ENCODE data around the gene SLC7A5.
"Not testable (repeated sequence)": the region's sequence is repeated elsewhere in the genome, so short reads cannot be mapped to it uniquely, and the experiment has no call there.

SLC7A5 gene

DNA sequence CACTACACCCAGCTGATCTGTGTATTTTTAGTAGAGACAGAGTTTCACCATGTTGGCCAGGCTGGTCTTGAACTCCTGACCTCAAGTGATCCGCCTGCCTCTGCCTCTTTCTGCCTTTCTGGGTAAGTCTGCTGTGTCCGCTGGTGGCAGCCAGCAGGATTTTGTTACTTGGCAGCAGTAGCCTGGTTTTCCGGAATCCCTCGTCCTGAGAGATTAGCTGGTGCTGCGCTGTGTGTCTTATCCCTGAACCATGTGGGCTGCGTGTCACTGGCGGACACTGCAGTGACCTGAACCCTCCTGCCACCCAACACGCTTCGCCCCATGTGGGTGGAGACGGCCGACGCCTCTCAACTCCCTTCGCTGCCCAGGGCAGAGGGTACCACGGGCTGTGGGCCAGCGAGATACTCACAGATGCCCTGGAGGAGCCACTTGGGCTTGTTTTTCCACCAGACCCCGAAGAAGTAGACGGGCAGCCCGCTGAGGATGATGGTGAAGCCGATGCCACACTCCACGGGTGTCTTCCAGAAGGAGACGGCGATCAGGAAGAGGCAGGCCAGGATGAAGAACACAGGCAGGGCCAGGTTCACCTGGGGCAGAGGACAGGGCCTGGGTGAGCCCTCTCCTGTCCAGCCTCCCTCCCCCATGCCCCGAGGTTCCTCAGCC, 35.2 kb downstream of the SLC7A5 start:
- DNase-seq (ENCODE audit: low read depth in 3 of 3), result no peak

DNA sequence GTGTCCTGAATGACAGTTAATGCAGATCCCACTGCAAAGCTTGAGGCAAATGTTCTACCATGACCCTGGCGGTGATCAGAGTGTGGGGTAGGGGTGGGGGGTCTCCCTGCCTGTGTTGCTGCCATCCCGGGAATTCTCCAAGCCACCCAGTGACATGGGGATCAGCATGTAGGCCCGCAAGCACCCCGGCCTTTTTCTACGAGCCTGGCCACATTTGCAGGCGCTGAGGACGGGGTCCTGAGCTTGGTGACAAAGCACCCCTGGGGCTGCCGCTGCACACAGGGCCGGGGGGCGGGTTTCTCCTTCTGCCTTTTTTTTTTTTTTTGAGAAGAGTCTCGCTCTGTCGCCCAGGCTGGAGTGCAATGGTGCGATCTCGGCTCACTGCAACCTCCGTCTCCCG, 35.8 kb downstream of the SLC7A5 start:
- DNase-seq (ENCODE audit: low read depth in 3 of 3), result no peak

DNA sequence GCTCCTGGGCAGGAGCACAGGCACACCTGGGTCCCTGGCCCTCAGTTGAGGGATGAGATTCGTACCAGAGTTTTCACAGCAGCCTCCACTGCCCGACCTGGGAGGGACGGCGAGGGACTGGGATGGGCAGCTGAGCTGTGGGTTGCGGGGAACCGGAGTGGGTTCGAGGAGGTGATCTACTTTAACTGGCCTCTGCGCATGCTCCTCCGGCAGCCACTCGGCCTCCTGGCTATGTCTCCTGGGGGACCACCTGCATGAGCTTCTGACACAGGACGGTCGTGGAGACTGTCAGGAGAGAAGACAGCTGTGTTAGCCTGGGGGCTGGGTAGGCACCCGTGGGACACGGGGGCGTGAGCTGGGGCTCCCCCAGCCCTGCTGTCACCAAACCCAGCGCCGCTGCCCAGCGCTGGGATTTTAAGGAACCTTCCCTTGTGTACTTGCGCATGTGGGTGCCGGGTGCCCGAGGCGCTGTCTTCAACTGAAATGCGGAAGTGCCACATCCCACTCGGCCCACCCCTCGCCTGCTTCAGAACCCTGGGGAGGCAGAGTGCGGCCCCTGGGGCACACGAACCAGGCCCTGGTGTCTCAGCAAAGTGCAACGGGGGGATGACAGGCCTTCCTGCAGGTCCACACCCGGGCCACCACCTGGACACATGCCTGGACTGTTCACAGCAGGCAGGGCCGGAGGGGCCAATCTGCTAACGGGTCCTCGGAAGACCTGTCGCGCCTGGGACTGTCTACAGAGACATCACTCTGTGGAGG, 36.4 kb downstream of the SLC7A5 start:
- DNase-seq (ENCODE audit: low read depth in 3 of 3), result no peak

DNA sequence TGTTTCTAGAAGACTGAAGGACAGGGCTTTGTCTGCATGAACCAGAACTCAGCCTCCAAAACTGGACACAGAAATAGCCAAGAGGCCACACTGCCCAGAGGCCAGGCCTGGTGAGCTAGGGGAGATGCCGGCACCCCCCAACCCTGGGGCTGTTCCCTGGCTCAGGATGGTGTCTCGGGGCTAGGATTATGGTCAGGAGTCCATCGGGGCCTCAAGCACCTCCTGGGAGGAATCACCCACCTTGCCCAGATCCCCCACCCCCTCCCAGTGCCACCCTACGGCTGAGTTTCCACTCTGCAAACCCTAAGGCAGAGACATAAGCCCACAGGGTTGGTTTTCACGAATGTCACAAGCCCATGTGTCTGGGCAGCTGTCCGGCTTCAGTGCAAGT, 37.2 kb downstream of the SLC7A5 start:
- DNase-seq (ENCODE audit: low read depth in 3 of 3), result no peak

DNA sequence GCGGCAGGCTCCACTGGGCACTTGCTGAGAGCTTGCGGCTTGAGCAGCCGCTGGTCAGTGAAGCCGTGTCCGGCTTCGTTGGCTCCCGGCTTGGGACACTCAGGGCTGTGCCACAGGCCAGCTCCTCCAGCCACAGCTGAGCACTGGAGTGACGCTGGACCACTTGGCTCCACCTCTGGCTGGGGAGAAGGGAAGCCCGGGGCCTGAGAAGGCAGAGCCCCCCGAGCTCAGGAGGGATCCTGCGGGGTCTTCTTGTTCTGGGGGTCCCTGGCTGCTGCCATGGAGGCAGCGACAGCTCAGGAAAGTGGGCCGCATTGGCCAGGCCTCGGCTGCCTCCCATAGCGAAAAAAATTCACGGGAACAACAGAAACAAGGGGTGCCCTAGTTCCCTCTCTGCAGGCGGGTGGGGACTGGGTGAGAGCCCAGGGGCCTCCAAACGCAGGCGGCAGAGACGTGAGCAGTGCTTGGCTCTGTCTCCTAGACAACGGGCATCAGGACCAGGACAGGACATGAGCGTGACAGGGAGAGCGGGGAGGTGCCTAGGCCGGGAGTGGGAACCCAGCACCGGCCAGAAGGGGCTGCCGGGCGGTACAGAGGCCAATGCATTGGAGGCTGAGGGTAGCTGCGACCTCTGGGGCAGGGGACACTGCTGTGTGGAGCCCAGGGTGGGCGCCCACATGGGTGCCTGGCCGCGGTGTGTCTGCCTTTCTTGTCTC, 37.7 kb downstream of the SLC7A5 start:
- no peak for DNase-seq (ENCODE audit: low read depth in 3 of 3)

DNA sequence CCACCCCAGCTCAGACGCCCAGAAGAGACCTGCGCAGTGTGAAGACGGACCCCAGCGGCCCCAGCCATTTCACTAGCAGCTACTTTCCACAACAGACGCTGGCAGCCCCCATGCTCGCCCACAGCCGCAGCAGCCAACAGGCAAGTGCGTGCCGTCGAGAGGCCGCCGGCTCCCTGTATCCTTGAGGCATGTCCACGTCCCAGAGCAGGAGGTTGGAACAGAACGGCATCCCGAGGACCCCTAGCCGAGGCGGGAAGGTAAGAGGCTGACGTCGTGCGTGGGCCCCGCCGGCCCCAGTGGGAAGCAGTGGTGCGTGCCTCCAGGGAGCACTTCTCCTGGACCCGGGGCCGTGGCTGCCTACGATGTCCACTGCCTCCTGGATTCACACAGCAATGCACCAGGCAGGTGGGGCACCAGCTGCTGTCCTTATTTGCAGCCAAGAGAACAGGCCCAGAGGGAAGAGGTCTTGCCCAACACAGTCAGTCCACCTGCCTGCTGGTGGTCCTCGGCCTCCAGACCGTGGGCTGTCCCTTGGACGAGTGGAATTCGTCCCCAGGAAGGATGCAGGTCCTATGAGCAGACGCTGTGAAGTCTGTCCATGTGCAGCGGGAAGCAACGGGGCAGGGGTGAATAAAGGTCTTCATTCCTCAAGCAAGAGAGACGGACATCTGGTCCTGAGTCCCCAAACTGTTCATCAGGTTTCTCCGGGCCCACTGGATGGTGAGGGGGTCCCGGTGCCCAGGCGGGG, 38.5 kb downstream of the SLC7A5 start:
- no peak for DNase-seq (ENCODE audit: low read depth in 3 of 3)

DNA sequence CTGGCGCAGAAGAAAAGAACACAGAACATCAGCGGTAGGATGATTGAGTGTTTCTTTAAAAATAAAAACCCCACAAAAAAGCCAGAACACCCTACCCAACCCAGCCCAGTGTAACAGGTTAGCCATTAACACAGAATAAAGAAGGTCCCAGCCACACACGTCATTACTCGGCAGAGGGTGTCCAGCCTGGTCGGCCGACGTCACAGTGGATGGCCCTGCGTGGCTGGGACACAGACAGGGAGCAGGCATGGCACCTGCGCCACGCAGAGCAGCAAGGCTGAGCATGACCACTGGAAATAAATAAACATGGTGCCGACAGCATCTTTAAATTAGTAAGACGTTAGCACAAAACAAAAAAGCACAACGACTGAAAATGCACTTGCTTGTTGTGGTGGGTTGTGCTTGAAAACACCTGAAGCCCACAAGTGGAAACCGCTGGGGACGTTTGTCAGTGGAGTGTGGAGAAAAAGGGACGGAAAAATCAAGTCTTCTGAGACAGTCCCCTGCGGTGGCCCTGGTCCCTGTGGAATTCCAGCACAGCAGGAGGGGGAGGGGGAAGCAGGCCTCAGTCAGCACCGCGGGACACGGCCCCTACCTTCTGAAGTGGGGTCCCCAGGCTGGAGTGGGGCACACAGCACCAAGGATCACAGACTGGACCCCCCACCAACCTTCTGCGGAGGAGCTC, 39.2 kb downstream of the SLC7A5 start:
- DNase-seq (ENCODE audit: low read depth in 3 of 3), result no peak

DNA sequence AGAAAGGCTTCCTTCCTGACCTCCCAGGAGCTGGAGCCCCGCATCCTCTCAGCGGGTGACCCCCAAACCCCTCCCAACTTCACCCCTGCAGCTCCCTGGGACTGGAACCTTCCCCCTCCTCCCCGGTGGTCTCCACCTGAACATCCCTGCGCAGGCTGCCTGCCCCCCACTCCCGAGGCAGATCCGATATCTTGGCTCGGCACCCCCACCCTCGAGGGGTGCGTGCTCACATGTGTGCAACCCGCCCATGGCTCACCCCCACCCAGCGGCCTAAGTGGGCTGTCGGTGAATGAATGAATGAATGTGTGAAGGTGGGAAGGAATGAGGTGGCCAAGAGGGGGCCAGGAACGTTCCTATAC, 39.7 kb downstream of the SLC7A5 start:
- DNase-seq (ENCODE audit: low read depth in 3 of 3), result no peak

DNA sequence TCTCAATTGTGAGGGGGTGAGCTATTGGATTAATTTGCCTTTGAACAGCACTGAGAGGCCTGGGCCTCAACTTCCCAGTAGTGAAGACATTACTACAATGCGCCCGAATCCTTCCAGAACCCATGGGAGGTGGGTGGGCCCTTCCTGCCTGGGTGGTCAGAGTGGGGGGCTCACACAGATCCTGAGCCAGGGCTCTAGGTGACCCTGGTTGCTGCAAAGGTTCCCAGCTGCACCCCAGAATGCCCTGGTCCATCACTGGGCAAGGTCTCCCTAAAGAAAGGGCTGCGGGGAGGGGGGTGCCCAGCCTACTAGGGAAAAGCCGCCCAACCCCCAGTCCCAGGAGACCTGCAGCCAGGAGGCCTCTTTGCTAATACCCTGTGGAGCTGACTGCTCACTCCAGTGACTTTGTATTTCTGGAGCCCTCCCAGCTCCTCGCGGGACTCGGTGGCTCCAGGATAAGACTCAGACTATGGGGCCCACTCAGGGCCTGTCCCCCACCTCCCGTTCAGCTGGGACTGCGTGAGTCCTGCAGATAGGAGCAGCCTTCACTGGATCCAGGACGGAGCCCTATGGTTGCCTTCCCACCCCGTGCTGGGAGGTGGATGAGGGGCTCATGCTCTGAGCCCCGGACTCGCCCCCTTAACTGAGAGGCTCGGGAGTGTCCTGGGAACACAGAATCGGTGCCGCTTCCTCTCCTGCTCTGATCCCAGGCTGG, 40.2 kb downstream of the SLC7A5 start:
- DNase-seq (ENCODE audit: low read depth in 3 of 3), result no peak

DNA sequence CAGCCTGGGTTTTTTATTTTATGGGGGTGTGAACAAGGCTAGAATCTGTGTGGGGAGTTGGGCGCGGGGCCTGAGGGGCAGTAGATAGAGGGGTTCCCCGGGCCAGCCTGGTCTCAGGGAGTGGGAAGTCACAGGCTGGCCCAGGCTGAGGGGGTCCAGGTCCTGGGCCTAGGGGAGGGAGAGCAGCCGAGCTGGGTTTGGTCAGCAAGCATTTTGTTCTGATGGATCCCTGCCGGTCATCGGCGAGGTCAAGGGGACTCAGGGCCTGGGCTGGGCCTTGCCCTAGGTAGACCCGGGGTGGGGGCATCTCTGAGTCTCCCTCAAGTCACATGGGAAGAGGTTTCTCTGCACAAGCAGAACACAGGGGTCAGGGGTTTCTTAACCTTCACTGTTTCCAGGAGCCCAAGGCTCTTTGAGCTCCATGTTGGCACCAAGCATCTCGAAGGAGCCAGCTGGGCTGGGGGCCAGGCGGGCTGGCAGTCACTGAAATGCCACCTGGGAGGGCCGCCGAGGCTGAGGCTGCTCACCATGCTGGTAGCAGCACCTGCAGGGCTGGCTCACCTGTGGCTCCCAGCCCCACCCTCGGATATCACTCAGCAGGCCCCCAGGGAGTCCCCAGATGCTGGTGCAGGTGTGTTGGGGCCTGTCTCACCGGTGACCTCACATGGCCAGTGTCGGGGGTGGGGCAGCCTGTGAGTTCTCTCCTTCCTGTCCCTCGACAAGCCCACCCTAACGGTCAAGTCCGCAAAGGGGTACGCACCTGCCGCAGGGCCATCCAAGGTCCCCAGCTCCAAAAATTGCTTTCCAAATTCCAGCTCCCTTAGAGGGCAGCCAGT, 41.0 kb downstream of the SLC7A5 start:
- DNase-seq (ENCODE audit: low read depth in 3 of 3), result no peak

DNA sequence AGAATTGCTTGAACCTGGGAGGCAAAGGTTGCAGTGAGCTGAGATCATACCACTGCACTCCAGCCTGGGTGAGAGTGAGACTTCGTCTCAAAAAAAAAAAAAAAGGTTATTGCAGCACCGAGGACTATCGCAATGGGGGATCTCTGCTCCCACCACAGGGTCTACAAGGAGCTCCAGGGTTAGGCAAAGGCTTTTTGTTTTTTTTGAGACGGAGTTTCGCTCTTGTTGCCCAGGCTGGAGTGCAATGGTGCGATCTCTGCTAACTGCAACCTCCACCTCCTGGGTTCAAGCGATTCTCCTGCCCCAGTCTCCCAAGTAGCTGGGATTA, 41.8 kb downstream of the SLC7A5 start:
- not testable (repeated sequence) for DNase-seq (ENCODE audit: low read depth in 3 of 3)

DNA sequence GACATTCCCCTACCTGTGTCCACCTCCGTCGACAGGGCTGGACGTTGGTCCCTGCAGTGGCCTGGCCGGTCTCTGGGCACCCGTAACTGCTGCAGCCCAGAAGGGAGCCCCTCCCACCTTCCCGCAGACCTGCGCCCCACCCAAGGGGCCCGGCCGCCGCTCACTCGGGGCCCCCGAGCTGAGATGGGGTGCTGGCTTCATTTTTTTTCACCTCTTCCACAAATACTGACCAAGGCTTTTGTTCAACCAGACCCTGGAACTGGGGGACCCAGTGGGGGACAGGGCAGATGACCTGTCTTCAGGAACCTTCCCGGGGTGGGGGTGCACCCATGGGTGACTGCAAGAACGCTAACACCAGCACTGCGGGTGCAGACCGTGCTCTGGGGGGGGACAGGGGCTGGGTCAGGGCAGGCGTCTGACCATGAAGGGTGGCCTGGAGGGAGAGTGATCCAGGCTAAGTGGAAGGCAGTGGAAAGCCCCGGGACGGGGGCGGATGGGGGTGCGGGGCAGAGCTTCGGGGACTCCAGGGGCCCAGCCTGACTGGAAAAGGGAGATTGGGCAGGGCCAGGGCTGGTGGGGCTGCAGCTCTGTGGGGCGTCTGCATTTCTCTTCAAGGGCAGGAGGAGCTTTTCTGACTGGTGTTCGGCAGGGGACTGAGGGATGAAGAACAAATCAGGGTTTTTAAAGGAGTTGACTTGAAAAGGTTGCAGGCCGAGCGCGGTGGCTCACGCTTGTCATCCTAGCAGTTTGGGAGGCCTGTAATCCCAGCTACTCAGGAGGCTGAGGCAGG, 42.3 kb downstream of the SLC7A5 start:
- DNase-seq (ENCODE audit: low read depth in 3 of 3), result no peak

DNA sequence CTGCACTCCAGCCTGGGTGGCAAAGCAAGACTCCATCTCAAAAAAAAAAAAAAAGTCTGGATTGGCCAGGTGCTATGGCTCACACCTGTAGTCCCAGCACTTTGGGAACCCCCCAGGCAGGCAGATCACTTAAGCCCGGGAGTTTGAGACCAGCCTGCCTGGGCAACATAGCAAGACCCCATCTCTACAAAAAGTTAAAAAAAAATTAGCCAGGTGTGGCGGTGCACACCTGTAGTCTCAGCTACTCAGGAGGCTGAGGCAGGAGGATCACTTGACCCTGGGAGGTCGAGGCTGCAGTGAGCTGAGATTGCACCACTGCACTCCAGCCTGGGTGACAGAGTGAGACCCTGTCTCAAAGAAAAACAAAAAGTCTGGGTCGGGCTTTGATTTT, 42.9 kb downstream of the SLC7A5 start:
- DNase-seq (ENCODE audit: low read depth in 3 of 3), result not testable (repeated sequence)

DNA sequence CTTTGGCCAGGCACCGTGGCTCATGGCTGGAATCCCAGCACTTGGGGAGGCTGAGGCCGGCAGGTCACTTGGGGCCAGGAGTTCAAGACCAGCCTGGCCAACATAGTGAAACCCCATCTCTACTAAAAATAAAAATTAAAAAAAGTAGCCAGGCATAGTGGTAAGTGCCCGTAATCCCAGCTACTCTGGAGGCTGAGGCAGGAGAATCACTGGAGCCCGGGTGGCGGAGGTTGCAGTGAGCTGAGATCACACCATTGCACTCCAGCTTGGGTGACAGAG, 43.5 kb downstream of the SLC7A5 start:
- not testable (repeated sequence) for DNase-seq (ENCODE audit: low read depth in 3 of 3)

DNA sequence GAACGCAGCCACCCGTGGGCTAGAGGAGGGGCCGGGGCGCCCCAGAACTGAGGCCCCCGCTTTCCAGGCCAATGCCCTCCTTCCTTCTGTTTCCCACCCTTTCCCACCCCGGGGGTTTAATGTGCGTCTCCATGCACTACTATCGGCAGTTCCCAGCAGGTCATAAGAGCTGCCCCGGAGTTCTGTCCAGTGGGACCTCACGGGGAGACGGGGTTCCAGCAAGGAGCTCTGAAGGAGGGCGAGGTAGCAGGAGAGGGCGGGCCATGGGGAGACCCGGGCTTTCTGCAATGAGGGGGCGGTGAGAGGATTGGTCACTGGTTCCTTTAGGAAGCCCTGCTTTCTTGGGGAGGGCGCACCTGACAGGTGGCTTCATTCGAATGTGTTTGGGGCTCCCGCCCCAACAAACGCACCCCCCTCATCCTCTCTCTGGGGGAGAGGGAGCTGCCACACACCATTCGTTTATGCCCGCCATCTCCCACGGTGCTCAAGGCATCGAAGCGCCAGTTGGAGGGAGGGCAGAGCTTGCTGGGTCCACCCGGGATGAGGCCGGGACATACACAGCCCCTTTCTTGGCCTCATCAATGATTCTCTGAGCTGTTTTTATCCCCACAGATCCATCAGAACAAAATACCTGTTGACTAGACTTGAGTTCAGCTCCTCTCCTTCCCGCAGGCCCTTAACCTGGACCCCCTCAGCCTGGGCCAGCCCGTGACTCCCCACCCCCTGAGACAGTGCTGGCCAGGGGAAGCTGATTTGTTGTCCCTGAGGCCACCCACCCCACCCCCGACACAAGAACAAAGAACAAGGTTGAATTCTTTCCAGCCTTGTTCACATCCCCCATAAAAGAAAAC, 44.1 kb downstream of the SLC7A5 start:
- no peak for DNase-seq (ENCODE audit: low read depth in 3 of 3)

DNA sequence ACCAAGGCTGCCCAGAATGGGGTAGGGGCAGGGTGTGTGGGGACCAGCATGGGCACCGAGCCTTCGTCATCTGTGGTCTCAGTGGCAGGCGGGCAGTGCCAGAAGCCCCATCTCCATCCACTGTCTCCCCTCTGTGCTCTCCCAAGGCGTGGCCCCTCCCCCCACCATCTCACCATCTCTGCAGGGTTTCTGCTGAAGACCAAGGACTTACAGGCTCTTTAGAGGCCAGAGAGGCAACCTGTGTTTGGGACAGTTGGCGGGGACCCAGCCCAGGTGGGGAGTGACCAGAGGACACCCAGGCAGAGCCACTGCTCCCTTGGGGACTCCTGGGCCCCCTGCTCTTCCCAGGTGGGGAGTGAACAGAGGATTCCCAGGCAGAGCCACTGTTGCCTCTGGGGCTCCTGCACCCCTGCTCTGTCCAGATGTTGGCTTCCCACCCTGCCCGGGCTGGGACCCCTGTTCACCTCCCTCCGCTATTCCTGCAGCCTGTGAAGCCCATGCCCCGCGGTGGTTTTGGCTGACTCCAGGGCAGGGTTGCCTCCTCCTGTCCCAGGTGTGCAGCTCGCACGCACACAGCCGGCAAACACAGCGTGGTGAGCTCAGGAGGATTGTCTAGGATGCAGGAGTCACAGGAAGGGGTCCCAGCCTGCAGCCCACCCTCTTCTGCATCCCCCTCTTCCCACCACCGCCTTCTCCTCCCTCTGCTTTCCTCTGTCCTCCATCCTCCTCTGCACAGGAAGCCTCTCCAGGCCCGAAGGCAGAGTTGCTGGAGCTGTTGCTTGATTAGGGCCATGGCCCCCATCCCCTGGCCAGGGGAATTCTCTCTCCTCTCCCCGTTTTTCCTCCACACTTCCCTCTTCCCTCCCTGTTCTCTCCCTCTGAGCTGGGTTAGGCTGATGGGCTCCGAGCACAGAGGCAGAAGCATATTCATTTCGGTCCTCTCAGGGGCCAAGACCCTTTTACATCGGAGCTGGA, 45.0 kb downstream of the SLC7A5 start:
- no peak for DNase-seq (ENCODE audit: low read depth in 3 of 3)

DNA sequence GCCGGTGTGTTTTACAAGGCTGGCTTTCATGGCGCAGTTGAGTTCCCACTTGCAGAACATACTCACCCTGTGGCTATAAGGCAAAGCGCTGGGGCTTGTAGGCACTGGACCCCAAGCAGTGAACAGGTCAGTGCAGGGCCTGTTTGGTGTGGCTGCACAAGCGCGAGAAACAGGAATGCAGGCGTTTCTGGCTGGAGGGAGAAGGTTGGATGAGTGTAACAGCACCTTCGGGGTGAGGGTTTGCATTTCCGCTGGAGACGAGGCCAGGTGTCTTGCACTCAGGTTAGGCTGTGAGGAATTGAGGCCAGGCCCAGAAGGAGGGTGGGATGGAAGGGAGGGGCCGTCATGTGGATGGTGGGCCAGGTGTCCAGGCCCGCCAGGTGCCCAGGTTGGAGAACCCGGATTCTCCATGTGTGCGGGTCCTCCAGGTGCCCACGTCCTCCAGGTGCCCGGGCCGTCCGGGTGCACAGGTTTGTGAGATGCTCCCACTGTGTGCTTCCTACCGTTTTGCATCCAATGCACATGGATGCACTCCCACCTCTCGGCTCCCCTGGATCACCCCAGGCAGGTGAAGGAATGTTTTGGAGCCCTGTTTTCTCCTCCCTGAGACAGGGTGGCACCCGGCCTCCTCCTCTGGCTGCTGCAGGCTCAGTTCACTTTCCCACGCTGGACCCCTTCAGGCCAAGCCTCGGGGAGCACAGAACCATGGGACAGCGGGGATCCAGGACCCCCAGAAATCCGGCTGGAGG, 46.0 kb downstream of the SLC7A5 start:
- DNase-seq (ENCODE audit: low read depth in 3 of 3), result no peak

Data from stimulated activated CD4-positive, alpha-beta T cell treated with anti-CD3 and anti-CD28 coated beads, TNF-alpha, amount 100 ng/mL, for 48 hours (primary cell).